ENCODE measurements around the gene PCMTD2. TPM values are rescaled to one million over a fixed set of nuclear protein-coding genes. Genes with fewer than 3 reads are reported as not detected.

Gene PCMTD2
- 10 to 100 TPM; 68.5 to 76.5 TPM for total RNA-seq
- 87.7 TPM for polyA plus RNA-seq (2013, experiment 1 of 2)
- polyA plus RNA-seq (2013, experiment 2 of 2): 104 TPM
- total RNA-seq: 17.3 to 324 (median 132) reads per million in 172 experiments

GRCh38 chr20:64255361-64256281, at the start of gene PCMTD2:
TSS of gene PCMTD2 (plus strand) at chr20:64255748. CDS start at chr20:64259966, 4,218 bp downstream.
- H3K27me3 ChIP-seq (ENCODE audit: control insufficient read depth in 1 of 2, insufficient read depth in 2 of 2, low read length in 2 of 2): no peaks in the 10 kb centered on the region
- peak within 1 kb of the TSS; percentile 94 for H3K27ac Mint-ChIP-seq
- intact Hi-C loops (cut with DNase I, micrococcal nuclease): loop anchor here in 1 of 2 experiments (5.0 kb wide), 1 partner anchor 598 kb away; the partner anchor contains the start of gene RTEL1
- ChIA-PET CTCF (interaction anchor here (1.1 to 6.2 kb wide), 2 partner anchors 30 to 172 kb away, joined by 3 to 31 read pairs; no protein-coding TSS in a partner anchor), POLR2A (interaction anchor here (0.7 to 2.0 kb wide), 13 partner anchors 10 to 1152 kb away, joined by 3 to 8 read pairs (median 3); partner anchors contain the start of genes OPRL1, PPDPF and RGS19)
- H3K27ac ChIP-seq (ENCODE audit: low read depth in 1 of 2, low read length in 2 of 2): peak within 1 kb of the TSS; percentile 74 to 77
- peaks cover 54% of the 10 kb centered on the region for H3K4me1 Mint-ChIP-seq (ENCODE audit: low read depth)
- H3K4me3 Mint-ChIP-seq: peak within 1 kb of the TSS; percentile 94
- DNase-seq: peak; percentile 60 to 94 (median 84)
- no peaks in the 10 kb centered on the region for H3K9me3 ChIP-seq (ENCODE audit: control insufficient read depth in 1 of 2, insufficient read depth in 1 of 2, low read length in 2 of 2)
- H3K36me3 Mint-ChIP-seq (ENCODE audit: low read depth): peaks cover 17% of the 10 kb centered on the region
- peaks cover 34% of the 10 kb centered on the region for H3K4me1 ChIP-seq (ENCODE audit: insufficient read depth, low read length)
- no peaks in the 10 kb centered on the region for H3K9me3 Mint-ChIP-seq
- peaks cover 5% of the 10 kb centered on the region for H3K27me3 Mint-ChIP-seq
- H3K4me3 ChIP-seq (ENCODE audit: low read length): peak within 1 kb of the TSS; percentile 90
- peak; percentile 86 for ATAC-seq (ENCODE audit: poor library complexity)
- peaks cover 7% of the 10 kb centered on the region for H3K36me3 ChIP-seq (ENCODE audit: insufficient read depth, low read length)
- TF ChIP-seq CTCF (IDR thresholded peaks at IDR 0.05): no peak

GRCh38 chr20:64206614-64207013, 48.9 kb upstream of the PCMTD2 start:
- H3K9me3 ChIP-seq (ENCODE audit: control insufficient read depth in 1 of 2, insufficient read depth in 1 of 2, low read length in 2 of 2): peaks cover 0 to 3% of the 10 kb centered on the region in 2 experiments
- no peaks in the 10 kb centered on the region for H3K4me1 Mint-ChIP-seq (ENCODE audit: low read depth)
- intact Hi-C loops (cut with DNase I, micrococcal nuclease): no loop called here
- H3K36me3 Mint-ChIP-seq (ENCODE audit: low read depth): no peaks in the 10 kb centered on the region
- no peak for DNase-seq
- ChIA-PET CTCF (no interaction called here), POLR2A (no interaction called here)
- H3K27me3 Mint-ChIP-seq: no peaks in the 10 kb centered on the region
- H3K27me3 ChIP-seq (ENCODE audit: control insufficient read depth in 1 of 2, insufficient read depth in 2 of 2, low read length in 2 of 2): no peaks in the 10 kb centered on the region
- no peak overlapping the region for H3K27ac Mint-ChIP-seq
- H3K36me3 ChIP-seq (ENCODE audit: insufficient read depth, low read length): no peaks in the 10 kb centered on the region
- H3K4me3 ChIP-seq (ENCODE audit: low read length): no peak overlapping the region
- no peaks in the 10 kb centered on the region for H3K4me1 ChIP-seq (ENCODE audit: insufficient read depth, low read length)
- H3K9me3 Mint-ChIP-seq: no peaks in the 10 kb centered on the region
- TF ChIP-seq CTCF (IDR thresholded peaks at IDR 0.05): no peak
- ATAC-seq (ENCODE audit: poor library complexity): no peak
- no peak overlapping the region for H3K4me3 Mint-ChIP-seq
- no peak overlapping the region for H3K27ac ChIP-seq (ENCODE audit: low read depth in 1 of 2, low read length in 2 of 2)

- CTCF ChIA-PET: no interaction called here
- Histone ChIP-seq H3K27me3 (ENCODE audit: control insufficient read depth in 1 of 2, insufficient read depth in 2 of 2, low read length in 2 of 2) (no peaks in the 10 kb centered on the region), H3K4me1 (ENCODE audit: insufficient read depth, low read length) (no peaks in the 10 kb centered on the region), H3K9me3 (ENCODE audit: control insufficient read depth in 1 of 2, insufficient read depth in 1 of 2, low read length in 2 of 2) (no peaks in the 10 kb centered on the region), H3K36me3 (ENCODE audit: insufficient read depth, low read length) (no peaks in the 10 kb centered on the region), H3K27ac (ENCODE audit: low read depth in 1 of 2, low read length in 2 of 2) (no peak overlapping the region), H3K4me3 (ENCODE audit: low read length) (no peak overlapping the region)
- POLR2A ChIA-PET: no interaction called here
- no peaks in the 10 kb centered on the region for H3K4me1 Mint-ChIP-seq (ENCODE audit: low read depth)
- no peaks in the 10 kb centered on the region for H3K9me3 Mint-ChIP-seq
- ATAC-seq (ENCODE audit: poor library complexity) (no peak), DNase-seq (no peak)
- no peak for TF ChIP-seq CTCF (IDR thresholded peaks at IDR 0.05)
- H3K27me3 Mint-ChIP-seq: no peaks in the 10 kb centered on the region
- no peak overlapping the region for H3K27ac Mint-ChIP-seq
- H3K36me3 Mint-ChIP-seq (ENCODE audit: low read depth): no peaks in the 10 kb centered on the region
- no peak overlapping the region for H3K4me3 Mint-ChIP-seq
- intact Hi-C loops (cut with DNase I, micrococcal nuclease): no loop called here
These were observed 47.6 kb upstream of the PCMTD2 start for GRCh38 chr20:64207641-64208590.
